GM19395 (cell line): Measurements from ENCODE around the gene FRMD5.
"Not testable (repeated sequence)": the region's sequence is repeated elsewhere in the genome, so short reads cannot be mapped to it uniquely, and the experiment has no call there.

Experiments
- ATAC-seq: cut with Tn5 transposase; IDR thresholded peaks from one replicate; pipeline ENCODE4 v1.9.1; 2021; ENCODE audit warnings: mild to moderate bottlenecking, moderate library complexity; ENCODE audit not compliant: unreplicated experiment

FRMD5 gene

DNA sequence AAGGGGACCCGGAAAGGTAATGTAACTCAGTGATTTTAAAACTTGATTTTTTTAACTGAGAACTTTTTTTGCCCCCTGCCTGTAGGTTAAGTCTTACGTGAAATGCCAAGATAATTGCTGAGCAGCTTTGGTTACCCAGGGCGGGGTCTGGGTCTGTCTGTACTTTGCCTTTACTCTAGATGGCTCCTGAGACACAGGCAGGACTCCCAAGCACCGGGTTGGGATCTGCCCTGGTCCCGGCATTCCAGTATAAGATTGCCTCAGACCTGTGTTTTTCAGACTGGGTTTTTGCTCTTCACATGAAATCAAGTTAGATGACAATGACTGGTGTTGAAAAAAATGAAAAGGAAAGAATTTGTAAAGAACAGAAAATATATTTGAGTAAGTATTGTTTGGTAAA is 328.0 kb downstream of the FRMD5 start:
- no peak for ATAC-seq

DNA sequence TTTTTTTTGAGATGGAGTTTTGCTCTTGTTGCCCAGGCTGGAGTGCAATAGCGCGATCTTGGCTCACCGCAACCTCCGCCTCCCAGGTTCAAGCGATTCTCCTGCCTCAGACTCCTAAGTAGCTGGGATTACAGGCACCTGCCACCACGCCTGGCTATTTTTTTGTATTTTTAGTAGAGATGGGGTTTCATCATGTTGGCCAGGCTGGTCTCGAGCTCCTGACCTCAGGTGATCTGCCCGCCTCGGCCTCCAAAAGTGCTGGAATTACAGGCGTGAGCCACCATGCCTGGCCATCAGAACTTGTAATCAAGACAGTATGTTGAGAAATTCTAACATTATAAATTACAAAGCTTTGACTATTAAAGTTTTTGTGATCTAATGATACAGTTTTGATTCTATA is 328.4 kb downstream of the FRMD5 start:
- ATAC-seq: not testable (repeated sequence)

DNA sequence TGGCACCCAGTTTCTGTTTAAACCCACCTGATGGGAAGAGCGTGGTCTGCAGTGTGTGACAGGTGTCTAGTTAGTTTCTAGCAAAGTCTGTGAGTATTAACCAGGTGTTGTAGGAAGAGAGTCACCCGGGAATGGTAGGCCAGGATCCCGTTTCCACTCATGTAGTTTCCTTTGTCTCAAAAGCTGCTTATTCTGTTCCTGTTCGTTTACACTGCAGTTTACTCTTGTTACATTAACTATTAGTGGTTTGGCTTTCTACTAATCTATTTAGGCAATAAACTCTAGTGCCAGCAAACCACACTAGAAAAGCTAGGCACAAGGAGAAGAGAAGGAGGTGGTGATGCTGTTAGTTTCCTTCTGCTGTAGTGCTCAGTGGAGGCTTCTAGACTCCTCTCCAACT is 335.5 kb downstream of the FRMD5 start:
- ATAC-seq: no peak

DNA sequence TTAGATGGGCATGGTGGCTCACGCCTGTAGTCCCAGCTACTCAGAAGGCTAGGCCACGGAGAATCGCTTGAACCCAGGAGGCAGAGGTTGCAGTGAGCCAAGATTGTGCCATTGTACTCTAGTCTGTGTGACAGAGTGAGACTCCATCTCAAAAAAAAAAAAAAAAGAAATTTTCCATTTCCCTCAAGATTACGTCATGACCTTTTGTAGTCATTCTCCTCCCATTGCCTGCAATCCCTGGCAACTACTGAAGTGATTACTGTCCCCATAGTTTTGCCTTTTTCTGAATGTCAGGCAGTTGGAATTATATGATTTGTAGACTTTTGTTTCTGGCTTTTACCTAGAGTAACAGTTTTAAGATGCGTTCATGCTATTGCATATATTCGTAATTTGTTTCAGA is 340.3 kb downstream of the FRMD5 start:
- no peak for ATAC-seq

DNA sequence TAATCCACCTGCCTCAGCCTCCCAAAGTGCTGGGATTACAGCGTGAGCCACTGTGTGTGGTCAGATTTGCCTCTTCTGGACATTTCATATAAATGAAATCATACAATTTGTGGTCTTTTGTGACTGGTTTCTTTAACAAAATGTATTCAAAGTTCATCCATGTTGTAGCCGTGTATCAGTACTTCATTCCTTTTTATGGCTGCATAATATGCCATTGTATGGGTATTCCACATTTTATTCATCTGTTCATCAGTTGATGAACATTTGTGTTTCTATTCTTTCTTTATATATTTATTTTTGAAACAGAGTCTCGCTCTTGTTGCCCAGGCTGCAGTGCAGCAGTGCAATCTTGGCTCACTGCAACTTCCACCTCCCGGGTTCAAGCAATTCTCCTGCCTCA is 342.5 kb downstream of the FRMD5 start:
- ATAC-seq: no peak

DNA sequence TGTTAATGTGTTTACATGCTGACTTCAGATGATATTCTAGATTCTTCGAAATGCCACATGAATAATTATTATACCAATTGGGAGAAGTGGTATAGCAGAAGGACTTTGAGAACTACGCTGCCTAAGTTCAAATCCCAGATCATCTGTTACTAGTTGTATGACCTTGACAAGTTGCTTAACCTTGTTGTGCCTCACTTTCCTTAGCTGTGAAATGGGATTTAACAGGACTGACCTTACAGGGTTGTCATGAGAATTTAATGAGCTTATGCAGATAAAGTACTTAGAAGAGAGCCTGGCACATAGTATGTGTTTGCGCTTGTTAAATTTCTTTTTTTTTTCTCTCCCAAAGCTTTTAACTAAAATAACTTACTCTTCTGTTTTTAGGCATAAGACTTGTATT is 343.8 kb downstream of the FRMD5 start:
- ATAC-seq: no peak

DNA sequence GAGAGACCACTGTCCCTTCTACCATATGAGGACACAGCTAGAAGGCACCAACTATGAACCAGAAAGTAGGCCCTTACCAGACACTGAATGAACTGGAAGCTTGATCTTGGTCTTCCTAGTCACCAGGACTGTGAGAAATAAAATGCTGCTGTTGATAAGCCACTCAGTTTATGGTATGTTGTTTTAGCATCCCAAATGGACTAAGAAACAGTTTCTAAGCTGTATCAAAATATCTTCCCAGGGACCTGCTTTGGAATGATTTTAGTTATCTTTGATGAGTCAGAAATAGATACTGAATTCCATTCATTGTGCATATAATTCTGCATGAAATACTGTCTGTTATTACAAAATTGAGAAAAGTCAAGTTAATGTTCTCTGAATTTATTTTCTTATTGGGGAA is 349.6 kb downstream of the FRMD5 start:
- no peak for ATAC-seq

DNA sequence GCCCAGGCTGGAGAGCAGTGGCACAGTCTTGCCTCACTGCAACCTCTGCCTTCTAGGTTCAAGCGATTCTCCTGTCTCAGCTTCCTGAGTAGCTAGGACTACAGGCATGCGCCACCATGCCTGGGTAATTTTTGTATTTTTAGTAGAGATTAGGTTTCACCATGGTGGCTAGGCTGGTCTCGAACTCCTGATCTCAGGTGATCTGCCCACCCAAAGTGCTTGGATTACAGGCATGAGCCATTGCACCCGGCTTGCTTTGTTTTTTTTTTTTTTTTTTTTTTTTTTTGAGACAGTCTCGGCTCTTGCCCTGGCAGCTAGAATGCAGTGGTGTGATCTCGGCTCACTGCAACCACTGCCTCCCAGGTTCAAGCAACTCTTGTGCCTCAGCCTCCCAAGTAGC is 362.6 kb downstream of the FRMD5 start:
- ATAC-seq: not testable (repeated sequence)

DNA sequence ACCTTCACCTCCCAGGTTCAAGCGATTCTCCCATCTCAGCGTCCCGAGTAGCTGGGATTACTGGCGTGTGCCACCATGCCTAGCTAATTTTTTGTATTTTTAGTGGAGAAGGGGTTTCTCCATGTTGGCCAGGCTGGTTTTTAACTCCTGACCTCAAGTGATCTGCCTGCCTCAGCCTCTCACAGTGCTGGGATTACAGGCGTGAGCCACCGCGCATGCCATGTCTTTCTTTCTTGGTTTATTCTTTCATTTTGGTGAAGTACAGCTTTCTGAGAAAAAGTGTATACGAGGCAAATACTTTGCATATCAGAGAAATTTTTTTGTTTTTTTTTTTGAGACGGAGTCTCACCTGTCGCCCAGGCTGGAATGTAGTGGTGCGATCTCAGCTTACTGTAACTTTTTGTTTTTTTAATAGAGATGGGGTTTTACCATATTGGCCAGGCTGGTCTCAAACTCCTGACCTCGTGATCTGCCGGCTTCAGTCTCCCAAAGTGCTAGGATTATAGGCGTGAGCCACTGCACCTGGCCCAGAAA is 363.5 kb downstream of the FRMD5 start:
- not testable (repeated sequence) for ATAC-seq

DNA sequence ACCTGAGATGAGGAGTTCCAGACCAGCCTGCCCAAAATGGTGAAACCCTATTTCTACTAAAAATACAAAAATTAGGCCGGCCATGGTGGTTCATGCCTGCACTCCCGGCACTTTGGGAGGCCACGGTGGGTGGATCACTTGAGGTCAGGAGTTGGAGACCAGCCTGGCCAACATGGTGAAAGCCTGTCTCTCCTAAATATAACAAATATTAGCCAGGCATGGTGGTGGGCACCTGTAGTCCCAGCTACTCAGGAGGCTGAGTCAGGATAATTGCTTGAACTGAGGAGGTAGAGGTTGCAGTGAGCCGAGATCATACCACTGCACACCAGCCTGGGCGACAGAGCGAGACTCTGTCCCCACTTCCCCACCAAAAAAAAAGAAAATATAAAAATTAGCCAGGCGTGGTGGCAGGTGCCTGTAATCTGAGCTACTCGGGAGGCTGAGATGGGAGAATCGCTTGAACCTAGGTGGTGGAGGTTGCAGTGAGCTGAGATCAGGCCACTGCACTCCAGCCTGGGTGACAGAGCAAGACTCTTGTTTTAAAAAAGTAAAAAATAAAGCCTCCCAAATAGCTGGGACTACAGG is 364.3 kb downstream of the FRMD5 start:
- ATAC-seq: not testable (repeated sequence)

DNA sequence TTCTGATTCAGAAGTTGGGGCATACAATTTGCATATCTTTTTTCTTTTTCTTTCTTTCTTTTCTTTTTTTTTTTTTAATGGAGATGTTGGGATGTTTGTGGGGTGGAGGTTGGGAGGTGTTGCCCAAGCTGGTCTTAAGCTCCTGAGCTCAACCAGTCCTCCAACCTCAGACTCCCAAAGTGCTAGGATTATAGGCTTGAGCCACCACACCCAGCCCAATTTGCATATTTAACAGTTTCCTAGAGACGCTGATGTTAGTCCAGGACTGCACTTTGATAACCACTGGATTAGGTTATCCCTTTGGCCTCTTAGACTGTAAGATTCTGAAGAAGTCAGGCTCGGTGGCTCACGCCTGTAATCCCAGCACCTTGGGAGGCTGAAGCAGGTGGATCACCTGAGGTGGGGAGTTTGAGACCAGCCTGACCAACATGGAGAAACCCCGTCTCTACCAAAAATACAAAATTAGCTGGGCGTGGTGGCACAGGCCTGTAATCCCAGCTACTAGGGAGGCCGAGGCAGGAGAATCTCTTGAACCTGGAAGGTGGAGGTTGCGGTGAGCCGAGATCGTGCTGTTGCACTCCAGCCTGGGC is 365.0 kb downstream of the FRMD5 start:
- ATAC-seq: not testable (repeated sequence)

DNA sequence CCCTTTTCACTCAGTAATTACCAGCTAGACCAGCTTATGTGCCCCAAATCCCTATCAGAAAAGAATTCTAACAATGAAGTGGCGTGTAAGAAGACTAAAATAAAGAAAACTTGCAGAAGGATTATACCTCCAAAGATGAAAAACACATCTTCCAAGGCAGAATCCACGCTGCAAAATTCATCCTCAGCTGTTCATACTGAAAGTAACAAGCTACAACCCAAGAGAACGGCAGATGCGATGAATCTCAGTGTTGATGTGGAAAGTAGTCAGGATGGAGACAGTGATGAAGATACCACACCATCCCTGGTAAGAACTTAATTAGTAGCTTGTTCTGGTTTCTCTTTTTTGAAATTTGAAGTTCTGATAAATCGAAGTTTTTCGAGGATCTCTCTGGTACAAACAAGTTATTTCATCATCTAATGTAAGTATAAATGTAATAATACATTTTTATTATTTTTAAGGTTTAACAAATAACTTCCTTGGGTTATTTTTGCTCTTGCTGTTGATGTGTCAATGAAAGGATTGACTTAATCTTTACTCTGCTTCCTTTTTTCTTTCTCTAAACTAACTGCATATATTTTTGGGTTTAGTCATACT is 366.9 kb downstream of the FRMD5 start:
- no peak for ATAC-seq

DNA sequence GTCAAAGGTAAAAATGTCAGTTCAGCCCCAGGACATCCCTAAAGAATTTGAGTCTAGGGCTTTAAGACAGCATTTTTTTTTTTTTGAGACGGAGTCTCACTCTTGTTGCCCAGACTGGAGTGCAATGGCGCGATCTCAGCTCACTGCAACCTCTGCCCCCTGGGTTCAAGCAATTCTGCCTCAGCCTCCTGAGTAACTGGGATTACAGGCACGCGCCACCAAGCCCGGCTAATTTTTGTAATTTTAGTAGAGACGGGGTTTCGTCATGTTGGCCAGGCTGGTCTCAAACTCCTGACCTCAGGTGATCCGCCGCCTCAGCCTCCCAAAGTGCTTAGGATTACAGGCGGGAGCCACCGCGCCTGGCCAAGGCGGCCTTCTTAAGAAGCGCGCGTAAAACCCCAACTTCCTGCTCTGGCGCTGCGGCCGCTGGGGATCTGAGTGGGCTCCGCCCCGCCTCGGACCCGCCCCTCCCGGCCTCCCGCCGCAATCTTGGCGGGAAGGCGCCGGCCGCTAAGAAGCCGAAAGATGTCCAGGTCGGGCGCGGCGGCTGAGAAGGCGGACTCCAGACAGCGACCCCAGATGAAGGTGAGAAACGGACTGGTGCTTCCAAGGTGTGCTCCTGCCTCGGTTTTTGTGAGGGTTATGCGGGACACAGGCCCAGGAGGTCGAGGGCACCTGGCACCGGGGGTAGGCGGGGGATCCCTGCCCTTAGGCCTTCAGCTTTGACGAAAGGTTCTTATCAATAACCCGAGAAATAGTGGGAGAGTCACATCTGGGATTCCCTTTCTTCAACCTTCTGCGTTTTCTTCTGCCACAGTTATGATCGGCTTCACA is 368.3 kb downstream of the FRMD5 start, which contains the start of gene WDR76:
TSS of gene WDR76 (plus strand) at position 495 of the 834 bp plus-strand sequence. CDS start at position 526, 31 bp downstream.
- peak; percentile 68 for ATAC-seq

DNA sequence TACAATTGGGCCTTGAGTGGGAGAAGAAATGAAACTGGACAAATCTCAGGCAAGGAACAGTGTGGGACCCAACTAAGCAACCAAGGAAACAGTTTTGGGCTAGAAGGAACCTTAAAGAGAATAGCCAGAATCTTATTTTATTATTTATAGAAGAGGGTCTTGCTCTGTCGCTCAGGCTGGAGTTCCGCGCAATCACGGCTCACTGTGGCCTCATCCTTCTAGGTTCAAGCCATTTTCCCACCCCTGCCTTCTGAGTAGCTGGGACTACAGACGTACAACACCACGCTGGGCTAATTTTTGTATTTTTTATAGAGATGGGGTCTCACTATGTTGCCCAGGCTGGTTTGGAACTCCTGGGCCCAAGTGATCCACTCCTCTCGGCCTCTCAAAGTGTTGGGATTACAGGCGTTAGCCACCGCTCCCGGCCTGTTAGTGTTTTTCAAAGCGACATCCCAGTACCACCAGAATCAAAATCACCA is 369.0 kb downstream of the FRMD5 start:
- no peak for ATAC-seq

DNA sequence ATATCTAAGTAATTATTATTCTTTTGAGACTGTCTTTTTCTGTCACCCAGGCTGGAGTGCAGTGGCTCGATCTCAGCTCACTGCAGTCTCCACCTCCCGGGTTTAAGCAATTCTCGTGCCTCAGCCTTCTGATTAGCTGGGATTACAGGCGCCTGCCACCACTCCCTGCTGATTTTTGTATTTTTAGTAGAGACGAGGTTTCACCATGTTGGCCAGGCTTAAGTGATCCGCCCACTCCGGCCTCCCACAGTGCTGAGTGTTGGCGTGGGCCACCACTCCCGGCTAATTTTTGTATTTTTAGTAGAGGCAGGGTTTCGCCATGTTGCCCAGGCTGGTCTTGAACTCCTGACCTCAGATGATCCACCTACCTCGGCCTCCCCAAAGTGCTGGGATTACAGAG is 369.8 kb downstream of the FRMD5 start:
- not testable (repeated sequence) for ATAC-seq

DNA sequence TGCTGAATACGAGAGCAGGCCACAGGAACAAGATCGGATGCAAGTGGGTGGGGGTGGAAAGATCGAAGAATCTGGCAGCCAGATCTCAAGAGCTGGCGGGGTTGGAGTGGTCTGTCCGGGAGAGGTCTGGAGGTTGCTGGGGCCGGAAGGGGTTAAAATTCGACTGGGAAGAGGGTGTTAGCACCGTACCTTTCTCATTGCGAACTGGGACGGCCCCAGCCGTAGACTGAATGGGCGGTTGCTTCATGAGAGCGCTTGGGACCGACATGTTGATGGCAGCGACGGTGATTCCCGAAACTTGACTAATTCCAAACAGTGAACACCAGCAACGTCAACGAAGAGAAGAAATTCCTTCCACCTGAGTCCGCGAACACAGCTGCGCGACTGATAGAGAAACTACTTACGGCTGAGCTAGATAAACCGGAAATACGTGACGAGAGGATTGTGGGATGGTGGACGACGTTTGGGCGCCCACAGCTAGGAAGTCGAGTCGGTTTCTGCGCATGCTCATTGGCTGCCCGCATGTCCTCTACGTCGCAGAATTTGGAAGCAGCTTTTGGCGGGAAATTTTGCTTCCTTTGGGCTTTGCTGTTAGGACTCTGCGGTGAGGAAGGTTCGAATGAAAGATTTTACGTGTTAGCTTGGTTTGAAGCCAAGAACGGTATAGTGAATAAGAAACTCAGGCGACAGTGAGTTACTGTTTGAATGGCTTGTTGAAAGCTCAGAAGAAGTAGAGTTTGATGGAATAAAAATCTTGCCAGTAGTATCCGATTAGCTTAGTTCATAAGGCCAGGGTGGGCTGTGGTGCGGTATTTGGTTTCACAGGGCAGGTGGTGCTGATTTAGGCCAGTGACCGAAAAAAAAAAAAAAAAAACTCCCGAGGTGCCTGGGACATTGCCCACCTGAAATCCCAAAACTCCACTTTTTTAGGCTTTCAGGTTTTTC is 370.5 kb downstream of the FRMD5 start, which contains the start of gene MFAP1:
TSS of gene MFAP1 (minus strand) at position 389 of the 945 bp plus-strand sequence. CDS start at position 268, 121 bp downstream.
- peak; percentile 81 for ATAC-seq

DNA sequence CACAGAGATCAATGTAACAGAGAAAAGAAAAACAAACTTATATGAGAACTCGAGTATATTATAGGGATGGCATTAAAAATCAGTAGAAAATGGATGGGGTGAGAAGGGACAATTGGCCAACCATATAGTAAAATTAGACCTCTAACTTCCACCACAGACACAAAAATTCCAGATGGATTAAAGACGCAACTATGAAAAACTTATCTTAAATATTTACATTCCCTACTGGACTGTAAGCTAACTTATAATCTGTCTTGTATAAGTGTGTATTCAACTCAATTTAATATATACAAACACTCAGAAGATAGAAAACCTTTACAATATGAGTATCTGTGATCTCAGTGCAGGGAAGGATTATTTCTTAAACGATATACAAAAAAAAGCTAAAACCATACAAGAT is 373.6 kb downstream of the FRMD5 start:
- ATAC-seq: no peak
